GM12801 (cell line): Measurements from ENCODE around the gene DCDC1.

ENCODE experiments used
- CTCF ChIP-seq: IDR thresholded peaks from one replicate; pipeline ENCODE4 v1.5.1; 2011; ENCODE audit warnings: control low read depth; ENCODE audit not compliant: insufficient read length; ENCODE audit errors: extremely low read depth

DCDC1 gene

GRCh38 chr11:31366795-31367194 is 2.7 kb downstream of the DCDC1 start:
- no peak for TF ChIP-seq CTCF

- no peak for TF ChIP-seq CTCF
These were observed 7.8 kb downstream of the DCDC1 start for GRCh38 chr11:31361743-31362142.

GRCh38 chr11:31355817-31356216 is 13.7 kb downstream of the DCDC1 start:
- TF ChIP-seq CTCF = no peak

GRCh38 chr11:31355131-31355530 is 14.4 kb downstream of the DCDC1 start:
- TF ChIP-seq CTCF = no peak

GRCh38 chr11:31351168-31351567 is 18.4 kb downstream of the DCDC1 start:
- TF ChIP-seq CTCF = no peak

- no peak for TF ChIP-seq CTCF
These were observed 28.5 kb downstream of the DCDC1 start for GRCh38 chr11:31340903-31341572.

GRCh38 chr11:31337806-31338205 is 31.7 kb downstream of the DCDC1 start:
- no peak for TF ChIP-seq CTCF

- no peak for TF ChIP-seq CTCF
These were observed 40.8 kb downstream of the DCDC1 start for GRCh38 chr11:31328697-31329096.
